Testis (tissue), 3 donors: ENCODE data around the gene GARRE1. TPM values are rescaled to one million over a fixed set of nuclear protein-coding genes. Genes with fewer than 3 reads are reported as not detected.
A peak's percentile ranks its signal among the peaks of the same experiment; 100 is the strongest.

Source experiments
- DNase-seq: peaks from one replicate; pipeline ENCODE4 v3.0.0-alpha.2; 2019
- H3K27ac ChIP-seq, 2 donors: fragments of 200-600 bp; sonication (generic); one replicate each; pipeline ENCODE4 v1.5.1; 2019
- H3K27me3 ChIP-seq: fragments of 200-600 bp; sonication (generic); one replicate; pipeline ENCODE4 v1.5.1; 2019
- H3K36me3 ChIP-seq: fragments of 200-600 bp; sonication (generic); one replicate; pipeline ENCODE4 v1.5.1; 2017; ENCODE audit warnings: low read depth; ENCODE audit errors: missing control alignments
- H3K4me1 ChIP-seq: fragments of 200-600 bp; sonication (generic); one replicate; pipeline ENCODE4 v1.5.1; 2019
- H3K4me3 ChIP-seq, 2 donors: fragments of 200-600 bp; sonication (generic); one replicate each; pipeline ENCODE4 v1.5.1; 2017 to 2019
- H3K9me3 ChIP-seq: fragments of 200-600 bp; sonication (generic); one replicate; pipeline ENCODE4 v1.5.1; 2017
- POLR2A ChIP-seq: fragments of 450-650 bp; IDR thresholded peaks from one replicate; pipeline ENCODE4 v1.6.1; 2017; ENCODE audit warnings: antibody characterized with exemption, mild to moderate bottlenecking, moderate library complexity
- WGBS, 2 donors: methylation state at CpG; one replicate each; pipeline ENCODE4 v1.1.5; 2018; 5-methylcytosine and 5-hydroxymethylcytosine counted together
- intact Hi-C: fragments of 100-400 bp; cut with DNase I; formaldehyde crosslinking; loops from one replicate; pipeline ENCODE4 v1.15.1; 2023; ENCODE audit warnings: low total_unique reads
- polyA plus RNA-seq: library from polyadenylated mRNA; stranded (reverse); fragments of 350-450 nt; fragmentation: Illumina TruSeq; extraction: RNeasy Lipid Tissue Mini Kit (QIAGEN cat#74804); gene quantifications from one replicate; pipeline ENCODE4 v1.2.3, GENCODE V29; 2014; ENCODE audit warnings: low read depth, low replicate concordance; ENCODE audit not compliant: insufficient read depth
- total RNA-seq, 2 donors: library from RNA; depleted of rRNA; stranded (reverse); fragments of >200 nt; gene quantifications; one replicate each; pipeline ENCODE4 v1.2.3, GENCODE V29; 2016
- TF ChIP-seq, protein P1 (sequence below), 3 experiments: fragments of 450-650 bp in 2 of 3; fragments of 200-600 bp in 1 of 3; sonication (generic) in 1 of 3; IDR thresholded peaks; one replicate each; pipeline ENCODE4 v1.5.1; 2016 to 2019; ENCODE audit warnings: antibody characterized with exemption in 3 of 3, mild to moderate bottlenecking in 2 of 3, moderate library complexity in 1 of 3

GARRE1 gene
- total and polyA plus RNA-seq, 3 donors from 2014 or later = 21.1 to 38.4 (median 33.7) TPM

DNA sequence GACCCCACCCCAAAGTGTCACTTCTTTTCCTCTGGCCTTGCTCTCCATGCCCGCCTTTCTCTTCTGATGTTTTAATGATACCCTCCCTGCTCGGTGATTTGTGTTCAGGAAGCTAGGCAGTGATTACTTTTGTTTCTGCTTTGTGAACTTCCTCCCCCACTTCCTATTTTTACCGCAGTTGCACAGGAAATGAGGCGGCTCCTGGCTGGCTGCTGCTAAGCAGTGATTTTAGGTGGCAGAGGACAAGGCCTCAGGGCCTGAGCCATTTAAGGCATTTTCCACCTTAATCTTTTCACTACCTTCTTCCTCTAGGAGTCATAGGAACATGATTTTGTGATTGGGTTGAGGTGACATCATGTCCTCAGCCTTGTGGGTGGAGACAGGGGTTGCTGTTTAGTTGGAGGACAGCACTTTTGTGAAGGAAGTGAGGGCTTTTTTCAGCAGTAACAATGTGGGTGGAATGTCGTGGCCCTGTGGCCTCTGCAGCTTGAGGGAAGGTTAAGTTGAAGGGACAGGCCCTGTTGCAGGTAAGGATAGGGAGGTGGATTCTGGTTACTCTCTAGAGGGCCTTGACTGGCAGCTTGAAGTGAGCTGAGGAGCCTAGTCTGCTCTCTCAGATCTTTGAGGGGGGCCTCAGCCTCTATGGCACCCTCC, 15.7 kb downstream of the GARRE1 start:
- intact Hi-C loops = no loop called here
- Histone ChIP-seq H3K27ac (peak overlapping the region; percentile 72 to 73), H3K9me3 (no peaks in the 10 kb centered on the region), H3K36me3 (no peaks in the 10 kb centered on the region), H3K27me3 (no peaks in the 10 kb centered on the region), H3K4me1 (peaks cover 20% of the 10 kb centered on the region), H3K4me3 (no peak overlapping the region)
- DNase-seq = no peak
- WGBS, 2 donors = 55 to 68% methylated on average over 5 of the region's 5 CpGs
- TF ChIP-seq POLR2A = no peak
- TF ChIP-seq, protein P1, sequence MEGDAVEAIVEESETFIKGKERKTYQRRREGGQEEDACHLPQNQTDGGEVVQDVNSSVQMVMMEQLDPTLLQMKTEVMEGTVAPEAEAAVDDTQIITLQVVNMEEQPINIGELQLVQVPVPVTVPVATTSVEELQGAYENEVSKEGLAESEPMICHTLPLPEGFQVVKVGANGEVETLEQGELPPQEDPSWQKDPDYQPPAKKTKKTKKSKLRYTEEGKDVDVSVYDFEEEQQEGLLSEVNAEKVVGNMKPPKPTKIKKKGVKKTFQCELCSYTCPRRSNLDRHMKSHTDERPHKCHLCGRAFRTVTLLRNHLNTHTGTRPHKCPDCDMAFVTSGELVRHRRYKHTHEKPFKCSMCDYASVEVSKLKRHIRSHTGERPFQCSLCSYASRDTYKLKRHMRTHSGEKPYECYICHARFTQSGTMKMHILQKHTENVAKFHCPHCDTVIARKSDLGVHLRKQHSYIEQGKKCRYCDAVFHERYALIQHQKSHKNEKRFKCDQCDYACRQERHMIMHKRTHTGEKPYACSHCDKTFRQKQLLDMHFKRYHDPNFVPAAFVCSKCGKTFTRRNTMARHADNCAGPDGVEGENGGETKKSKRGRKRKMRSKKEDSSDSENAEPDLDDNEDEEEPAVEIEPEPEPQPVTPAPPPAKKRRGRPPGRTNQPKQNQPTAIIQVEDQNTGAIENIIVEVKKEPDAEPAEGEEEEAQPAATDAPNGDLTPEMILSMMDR (IDR thresholded peaks at IDR 0.05) = no peak

- no peaks in the 10 kb centered on the region for H3K9me3 ChIP-seq
- H3K4me1 ChIP-seq = peaks cover 20% of the 10 kb centered on the region
- no peak overlapping the region for H3K4me3 ChIP-seq
- H3K27me3 ChIP-seq = no peaks in the 10 kb centered on the region
- TF ChIP-seq POLR2A = no peak
- TF ChIP-seq, protein P1 (IDR thresholded peaks at IDR 0.05) = no peak
- 86 to 92% methylated on average over 4 of the region's 4 CpGs for WGBS, 2 donors
- intact Hi-C loops = no loop called here
- DNase-seq = no peak
- no peak overlapping the region for H3K27ac ChIP-seq
- no peaks in the 10 kb centered on the region for H3K36me3 ChIP-seq
Observed at GRCh38 chr19:34273121-34273520, 18.8 kb downstream of the GARRE1 start.

- Histone ChIP-seq H3K4me1 (peaks cover 13% of the 10 kb centered on the region), H3K36me3 (no peaks in the 10 kb centered on the region), H3K9me3 (no peaks in the 10 kb centered on the region), H3K27me3 (no peaks in the 10 kb centered on the region), H3K27ac (peak overlapping the region in 1 of 2 donors; percentile 5), H3K4me3 (no peak overlapping the region)
- DNase-seq = no peak
- TF ChIP-seq POLR2A = no peak
- TF ChIP-seq, protein P1 (IDR thresholded peaks at IDR 0.05) = no peak
- 71 to 77% methylated on average over 7 of the region's 7 CpGs for WGBS, 2 donors
- intact Hi-C loops = no loop called here
Observed at GRCh38 chr19:34274284-34274826, 20.0 kb downstream of the GARRE1 start.

- TF ChIP-seq, protein P1 (IDR thresholded peaks at IDR 0.05) = no peak
- TF ChIP-seq POLR2A = no peak
- Histone ChIP-seq H3K4me1 (peaks cover 8% of the 10 kb centered on the region), H3K27ac (peak overlapping the region in 1 of 2 donors; percentile 5), H3K4me3 (no peak overlapping the region), H3K9me3 (no peaks in the 10 kb centered on the region), H3K36me3 (no peaks in the 10 kb centered on the region), H3K27me3 (no peaks in the 10 kb centered on the region)
- WGBS, 2 donors = 37 to 42% methylated on average over 4 of the region's 4 CpGs
- no peak for DNase-seq
- intact Hi-C loops = no loop called here
Observed at GRCh38 chr19:34274827-34275625, 20.7 kb downstream of the GARRE1 start.
